NT2/D1 (cell line): ENCODE measurements around the gene WFIKKN1.

Source experiments
- YY1 ChIP-seq: IDR thresholded peaks from 2 replicates; pipeline ENCODE4 v1.6.1; 2011; ENCODE audit not compliant: insufficient read length, insufficient read depth
- ZNF274 ChIP-seq: IDR thresholded peaks from 2 replicates; pipeline ENCODE4 v1.6.1; 2011; ENCODE audit warnings: mild to moderate bottlenecking, low read depth, low read length

DNA sequence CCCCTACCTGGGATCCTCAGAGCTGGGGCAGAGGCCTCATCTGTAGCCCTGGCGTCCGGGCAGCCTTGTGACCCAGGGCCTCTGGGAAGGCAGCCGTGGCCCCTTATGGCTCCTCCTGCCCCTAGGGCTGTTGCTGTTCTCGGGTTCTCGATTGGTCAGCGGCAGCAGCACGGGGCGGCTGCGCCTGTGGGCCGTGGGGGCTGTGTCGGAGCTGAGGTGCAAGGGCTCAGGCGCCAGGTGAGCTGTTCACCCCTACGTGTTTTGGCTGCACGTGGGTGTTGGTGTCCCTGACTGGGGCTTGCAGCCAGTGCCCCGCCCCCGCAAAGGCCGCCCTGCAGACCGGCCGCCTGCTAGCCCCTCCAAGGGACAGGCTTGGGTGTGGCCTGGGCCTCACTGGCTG lies 31.3 kb downstream of the WFIKKN1 start:
- TF ChIP-seq YY1 (no peak), ZNF274 (no peak)
